Measurements from ENCODE around the gene CCND2.

Gene CCND2

GRCh38 chr12:4297617-4298016 is 24.1 kb downstream of the CCND2 start:
- H3K27me3 ChIP-seq (ENCODE audit: low read depth, low read length) = no peaks in the 10 kb centered on the region
- peaks cover 3 to 28% of the 10 kb centered on the region in 2 donors for H3K4me1 ChIP-seq (ENCODE audit: control insufficient read depth in 1 of 2, insufficient read depth in 2 of 2, low read length in 2 of 2)
- no peak overlapping the region for H3K27ac ChIP-seq (ENCODE audit: low read length)
- no peak overlapping the region for H3K4me3 ChIP-seq (ENCODE audit: low read depth in 1 of 2, low read length in 2 of 2)
- H3K36me3 ChIP-seq (ENCODE audit: control insufficient read depth in 1 of 2, insufficient read depth in 2 of 2, low read length in 2 of 2) = peaks cover 37 to 44% of the 10 kb centered on the region in 2 donors
- no peaks in the 10 kb centered on the region for H3K9me3 ChIP-seq (ENCODE audit: control insufficient read depth in 1 of 2, low read length in 2 of 2)

GRCh38 chr12:4300883-4301282 is 27.3 kb downstream of the CCND2 start:
- Histone ChIP-seq H3K9me3 (ENCODE audit: control insufficient read depth in 1 of 2, low read length in 2 of 2) (no peaks in the 10 kb centered on the region), H3K27ac (ENCODE audit: low read length) (peak overlapping the region; percentile 16), H3K4me1 (ENCODE audit: control insufficient read depth in 1 of 2, insufficient read depth in 2 of 2, low read length in 2 of 2) (peaks cover 13 to 33% of the 10 kb centered on the region in 2 donors), H3K36me3 (ENCODE audit: control insufficient read depth in 1 of 2, insufficient read depth in 2 of 2, low read length in 2 of 2) (peaks cover 34 to 46% of the 10 kb centered on the region in 2 donors), H3K27me3 (ENCODE audit: low read depth, low read length) (no peaks in the 10 kb centered on the region), H3K4me3 (ENCODE audit: low read depth in 1 of 2, low read length in 2 of 2) (no peak overlapping the region)

DNA sequence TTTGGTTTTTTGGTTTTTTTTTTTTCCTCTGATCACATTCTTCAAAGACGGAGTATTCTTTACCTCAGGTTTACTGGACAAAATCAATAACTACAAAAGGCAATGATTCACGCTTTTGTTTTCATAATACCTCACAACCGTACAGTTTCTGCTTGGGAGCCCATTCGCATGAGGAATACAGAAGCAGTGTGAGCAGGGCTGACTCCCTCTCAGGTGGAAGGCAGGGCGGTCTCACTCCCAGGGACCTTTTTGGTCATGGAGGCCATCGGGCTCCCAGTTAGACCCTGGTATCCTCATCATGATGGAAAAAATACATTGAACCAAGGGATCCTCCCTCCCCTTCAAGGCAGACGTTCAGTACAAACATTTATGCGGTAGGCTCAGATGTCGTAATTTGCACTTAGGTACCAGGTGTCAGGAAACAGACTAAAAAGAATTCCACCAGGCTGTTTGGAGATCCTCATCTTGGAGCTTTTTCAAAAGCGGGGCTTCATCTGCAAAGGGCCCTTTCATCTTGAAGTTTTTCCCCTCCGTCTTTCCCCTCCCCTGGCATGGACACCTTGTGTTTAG is 28.5 kb downstream of the CCND2 start:
- H3K36me3 ChIP-seq (ENCODE audit: control insufficient read depth in 1 of 2, insufficient read depth in 2 of 2, low read length in 2 of 2) = peaks cover 36 to 44% of the 10 kb centered on the region in 2 donors
- no peaks in the 10 kb centered on the region for H3K27me3 ChIP-seq (ENCODE audit: low read depth, low read length)
- H3K4me1 ChIP-seq (ENCODE audit: control insufficient read depth in 1 of 2, insufficient read depth in 2 of 2, low read length in 2 of 2) = peaks cover 13 to 33% of the 10 kb centered on the region in 2 donors
- no peaks in the 10 kb centered on the region for H3K9me3 ChIP-seq (ENCODE audit: control insufficient read depth in 1 of 2, low read length in 2 of 2)
- no peak overlapping the region for H3K4me3 ChIP-seq (ENCODE audit: low read depth in 1 of 2, low read length in 2 of 2)
- no peak overlapping the region for H3K27ac ChIP-seq (ENCODE audit: low read length)

- H3K9me3 ChIP-seq (ENCODE audit: control insufficient read depth in 1 of 2, low read length in 2 of 2) = no peaks in the 10 kb centered on the region
- H3K27me3 ChIP-seq (ENCODE audit: low read depth, low read length) = no peaks in the 10 kb centered on the region
- peaks cover 13 to 38% of the 10 kb centered on the region in 2 donors for H3K4me1 ChIP-seq (ENCODE audit: control insufficient read depth in 1 of 2, insufficient read depth in 2 of 2, low read length in 2 of 2)
- peak overlapping the region; percentile 6 for H3K27ac ChIP-seq (ENCODE audit: low read length)
- no peak overlapping the region for H3K4me3 ChIP-seq (ENCODE audit: low read depth in 1 of 2, low read length in 2 of 2)
- H3K36me3 ChIP-seq (ENCODE audit: control insufficient read depth in 1 of 2, insufficient read depth in 2 of 2, low read length in 2 of 2) = peaks cover 36 to 40% of the 10 kb centered on the region in 2 donors
These were observed 29.3 kb downstream of the CCND2 start for GRCh38 chr12:4302881-4303280.

DNA sequence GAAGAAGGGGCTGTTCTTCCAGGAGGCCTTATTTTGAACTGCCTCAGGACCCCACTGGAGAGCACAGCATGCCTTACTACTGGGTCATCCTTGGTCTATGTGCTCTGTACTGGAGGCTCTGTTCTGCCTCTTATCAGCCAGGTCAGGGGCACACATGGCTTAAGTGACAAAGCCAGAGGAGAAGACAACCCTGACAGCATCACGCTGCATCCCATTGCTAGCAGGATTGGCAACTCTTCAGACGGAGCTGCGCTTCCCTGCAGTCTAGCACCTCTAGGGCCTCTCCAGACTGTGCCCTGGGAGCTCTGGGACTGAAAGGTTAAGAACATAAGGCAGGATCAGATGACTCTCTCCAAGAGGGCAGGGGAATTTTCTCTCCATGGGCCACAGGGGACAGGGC is 30.2 kb downstream of the CCND2 start:
- Histone ChIP-seq H3K27ac (ENCODE audit: low read length) (peak overlapping the region; percentile 6), H3K36me3 (ENCODE audit: control insufficient read depth in 1 of 2, insufficient read depth in 2 of 2, low read length in 2 of 2) (peaks cover 32 to 33% of the 10 kb centered on the region in 2 donors), H3K4me1 (ENCODE audit: control insufficient read depth in 1 of 2, insufficient read depth in 2 of 2, low read length in 2 of 2) (peaks cover 13 to 44% of the 10 kb centered on the region in 2 donors), H3K4me3 (ENCODE audit: low read depth in 1 of 2, low read length in 2 of 2) (no peak overlapping the region), H3K27me3 (ENCODE audit: low read depth, low read length) (no peaks in the 10 kb centered on the region), H3K9me3 (ENCODE audit: control insufficient read depth in 1 of 2, low read length in 2 of 2) (no peaks in the 10 kb centered on the region)

DNA sequence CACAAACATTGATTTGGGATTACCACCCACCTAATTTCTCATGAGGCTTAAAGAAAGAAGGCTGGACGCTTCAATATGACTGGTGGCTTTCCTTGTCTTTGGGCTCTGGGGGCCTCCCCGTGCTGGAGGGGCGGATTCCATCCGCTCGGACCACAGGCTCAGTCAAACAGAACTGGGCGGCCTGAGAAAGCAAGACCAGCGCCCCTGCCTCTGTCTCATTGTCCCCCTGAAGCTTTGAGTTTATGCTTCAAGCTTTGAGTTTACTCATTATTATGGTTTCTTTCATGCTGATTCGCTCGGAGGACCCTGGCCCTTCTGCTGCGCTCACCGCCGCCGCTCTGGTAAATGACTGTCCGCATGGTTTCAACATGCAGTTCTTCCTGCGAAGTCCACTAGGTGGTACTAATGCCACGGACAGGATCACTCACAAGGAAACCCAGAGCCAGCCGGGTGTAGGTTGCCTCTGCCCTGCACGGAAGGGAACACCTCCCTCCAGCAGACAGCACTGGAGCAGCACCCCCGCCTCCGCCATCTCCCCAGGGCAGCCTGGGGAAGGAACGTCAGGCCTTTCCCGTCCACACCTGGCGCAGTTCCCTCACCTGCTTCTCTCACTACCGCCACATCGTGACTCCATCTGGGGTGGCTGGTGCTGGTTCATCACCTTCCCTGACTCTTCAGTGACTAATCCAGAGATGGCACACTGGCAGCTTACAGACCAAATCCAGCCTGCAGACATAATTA is 34.2 kb downstream of the CCND2 start:
- Histone ChIP-seq H3K9me3 (ENCODE audit: control insufficient read depth in 1 of 2, low read length in 2 of 2) (no peaks in the 10 kb centered on the region), H3K27me3 (ENCODE audit: low read depth, low read length) (no peaks in the 10 kb centered on the region), H3K4me3 (ENCODE audit: low read depth in 1 of 2, low read length in 2 of 2) (no peak overlapping the region), H3K4me1 (ENCODE audit: control insufficient read depth in 1 of 2, insufficient read depth in 2 of 2, low read length in 2 of 2) (peaks cover 8 to 38% of the 10 kb centered on the region in 2 donors), H3K36me3 (ENCODE audit: control insufficient read depth in 1 of 2, insufficient read depth in 2 of 2, low read length in 2 of 2) (peaks cover 9 to 12% of the 10 kb centered on the region in 2 donors), H3K27ac (ENCODE audit: low read length) (peak overlapping the region; percentile 41)

- Histone ChIP-seq H3K4me1 (ENCODE audit: control insufficient read depth in 1 of 2, insufficient read depth in 2 of 2, low read length in 2 of 2) (peaks cover 1 to 33% of the 10 kb centered on the region in 2 donors), H3K36me3 (ENCODE audit: control insufficient read depth in 1 of 2, insufficient read depth in 2 of 2, low read length in 2 of 2) (peaks cover 9 to 10% of the 10 kb centered on the region in 2 donors), H3K9me3 (ENCODE audit: control insufficient read depth in 1 of 2, low read length in 2 of 2) (no peaks in the 10 kb centered on the region), H3K4me3 (ENCODE audit: low read depth in 1 of 2, low read length in 2 of 2) (no peak overlapping the region), H3K27me3 (ENCODE audit: low read depth, low read length) (no peaks in the 10 kb centered on the region), H3K27ac (ENCODE audit: low read length) (no peak overlapping the region)
These were observed 34.9 kb downstream of the CCND2 start for GRCh38 chr12:4308334-4308950.

DNA sequence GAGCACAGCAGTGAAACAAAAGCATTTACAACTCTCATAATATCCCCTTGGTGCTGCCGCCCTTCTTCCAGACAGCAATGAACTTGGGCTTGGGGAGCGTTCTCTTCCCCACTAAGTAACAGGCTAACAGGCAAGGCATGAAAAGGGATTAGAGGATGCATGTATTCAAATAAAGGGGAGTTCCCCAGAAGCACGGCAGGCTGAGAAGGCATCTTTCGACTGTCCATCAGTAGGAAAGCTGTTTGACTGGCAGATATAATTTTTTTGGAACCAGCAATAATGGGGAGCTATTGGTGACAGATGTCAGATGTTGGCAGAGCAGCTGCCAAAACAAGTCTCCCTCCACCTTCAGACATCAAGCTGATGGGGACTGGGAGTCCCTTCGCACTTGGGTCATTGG is 38.2 kb downstream of the CCND2 start:
- Histone ChIP-seq H3K4me1 (ENCODE audit: control insufficient read depth in 1 of 2, insufficient read depth in 2 of 2, low read length in 2 of 2) (peaks cover 0 to 11% of the 10 kb centered on the region in 2 donors), H3K36me3 (ENCODE audit: control insufficient read depth in 1 of 2, insufficient read depth in 2 of 2, low read length in 2 of 2) (no peaks in the 10 kb centered on the region), H3K9me3 (ENCODE audit: control insufficient read depth in 1 of 2, low read length in 2 of 2) (no peaks in the 10 kb centered on the region), H3K4me3 (ENCODE audit: low read depth in 1 of 2, low read length in 2 of 2) (no peak overlapping the region), H3K27me3 (ENCODE audit: low read depth, low read length) (no peaks in the 10 kb centered on the region), H3K27ac (ENCODE audit: low read length) (no peak overlapping the region)

- Histone ChIP-seq H3K9me3 (ENCODE audit: control insufficient read depth in 1 of 2, low read length in 2 of 2) (no peaks in the 10 kb centered on the region), H3K36me3 (ENCODE audit: control insufficient read depth in 1 of 2, insufficient read depth in 2 of 2, low read length in 2 of 2) (no peaks in the 10 kb centered on the region), H3K27ac (ENCODE audit: low read length) (no peak overlapping the region), H3K27me3 (ENCODE audit: low read depth, low read length) (no peaks in the 10 kb centered on the region), H3K4me1 (ENCODE audit: control insufficient read depth in 1 of 2, insufficient read depth in 2 of 2, low read length in 2 of 2) (peaks cover 0 to 11% of the 10 kb centered on the region in 2 donors), H3K4me3 (ENCODE audit: low read depth in 1 of 2, low read length in 2 of 2) (no peak overlapping the region)
These were observed 38.7 kb downstream of the CCND2 start for GRCh38 chr12:4312251-4312650.

GRCh38 chr12:4320497-4320852 is 46.9 kb downstream of the CCND2 start:
- peak overlapping the region; percentile 90 for H3K27ac ChIP-seq (ENCODE audit: low read length)
- no peaks in the 10 kb centered on the region for H3K27me3 ChIP-seq (ENCODE audit: low read depth, low read length)
- peak overlapping the region; percentile 90 to 94 for H3K4me3 ChIP-seq (ENCODE audit: low read depth in 1 of 2, low read length in 2 of 2)
- H3K4me1 ChIP-seq (ENCODE audit: control insufficient read depth in 1 of 2, insufficient read depth in 2 of 2, low read length in 2 of 2) = peaks cover 0 to 19% of the 10 kb centered on the region in 2 donors
- H3K36me3 ChIP-seq (ENCODE audit: control insufficient read depth in 1 of 2, insufficient read depth in 2 of 2, low read length in 2 of 2) = no peaks in the 10 kb centered on the region
- no peaks in the 10 kb centered on the region for H3K9me3 ChIP-seq (ENCODE audit: control insufficient read depth in 1 of 2, low read length in 2 of 2)

DNA sequence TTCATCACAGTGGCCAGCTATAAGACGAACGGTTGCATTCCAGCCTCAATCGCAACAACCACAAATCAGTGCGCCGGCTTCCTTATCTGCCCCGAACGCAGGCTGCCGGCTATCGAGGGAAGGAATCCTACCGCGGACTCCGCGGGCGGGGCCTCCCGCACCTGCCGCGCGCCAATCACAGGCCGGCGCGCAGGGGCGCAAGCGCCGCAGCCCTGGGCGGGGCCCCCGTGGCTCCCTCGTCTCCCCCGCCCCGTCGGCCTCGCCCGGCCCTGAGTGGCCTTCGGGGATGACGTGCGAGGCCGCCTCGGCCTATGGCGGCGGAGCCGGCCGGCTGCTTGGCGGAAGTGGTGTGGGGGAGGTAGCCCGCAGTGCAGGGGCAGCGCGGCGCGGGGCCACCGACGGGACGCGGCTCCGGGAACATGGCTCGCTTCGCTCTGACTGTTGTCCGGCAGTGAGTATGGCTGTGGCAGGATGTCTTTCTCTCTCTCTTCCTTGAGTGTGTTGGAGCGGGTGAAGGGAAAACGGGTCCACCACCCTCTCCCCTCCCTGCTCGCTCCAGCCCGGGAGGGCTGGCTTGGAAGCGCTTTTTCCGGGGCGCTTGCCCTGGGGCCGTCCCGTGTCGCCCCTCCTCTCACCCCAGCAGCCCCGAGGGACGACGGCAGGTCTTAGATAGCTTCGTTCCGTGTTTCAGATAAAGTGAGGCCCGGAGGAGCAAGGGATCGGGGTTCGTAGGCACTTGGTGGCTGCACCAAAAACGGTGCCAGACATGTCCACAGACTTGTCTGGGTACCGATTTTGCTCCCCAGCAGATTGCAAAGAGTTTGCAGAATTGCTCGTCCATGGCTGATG is 47.5 kb downstream of the CCND2 start, which contains the start of gene TIGAR:
TIGAR (plus strand) TSS at position 361 of the 849 bp plus-strand sequence; CDS start at position 420, 59 bp downstream.
- Histone ChIP-seq H3K27ac (ENCODE audit: low read length) (peak within 1 kb of the TSS; percentile 90), H3K4me3 (ENCODE audit: low read depth in 1 of 2, low read length in 2 of 2) (peak within 1 kb of the TSS; percentile 90 to 94), H3K4me1 (ENCODE audit: control insufficient read depth in 1 of 2, insufficient read depth in 2 of 2, low read length in 2 of 2) (peaks cover 0 to 19% of the 10 kb centered on the region in 2 donors), H3K36me3 (ENCODE audit: control insufficient read depth in 1 of 2, insufficient read depth in 2 of 2, low read length in 2 of 2) (no peaks in the 10 kb centered on the region), H3K9me3 (ENCODE audit: control insufficient read depth in 1 of 2, low read length in 2 of 2) (no peaks in the 10 kb centered on the region), H3K27me3 (ENCODE audit: low read depth, low read length) (no peaks in the 10 kb centered on the region)
